Endometrial microvascular endothelial cells (primary cell): ENCODE results near the gene CYB561D2. TPM values are rescaled to one million over a fixed set of nuclear protein-coding genes. Genes with fewer than 3 reads are reported as not detected.

ENCODE experiments used
- in situ Hi-C: cut with HindIII; loops from 2 replicates; pipeline ENCODE4 v1.10.0; 2017; ENCODE audit warnings: low sequenced_read_pairs, low pct_unique_long_range_greater_than_20kb; ENCODE audit errors: inconsistent ontology term
- total RNA-seq: library from RNA; depleted of rRNA; stranded (reverse); fragments of >200 nt; gene quantifications from one replicate; pipeline ENCODE4 v1.2.3, GENCODE V29; 2015; ENCODE audit errors: inconsistent ontology term

CYB561D2 gene
- total RNA-seq, 1 donor from 2014 or later = 40.8 TPM

DNA sequence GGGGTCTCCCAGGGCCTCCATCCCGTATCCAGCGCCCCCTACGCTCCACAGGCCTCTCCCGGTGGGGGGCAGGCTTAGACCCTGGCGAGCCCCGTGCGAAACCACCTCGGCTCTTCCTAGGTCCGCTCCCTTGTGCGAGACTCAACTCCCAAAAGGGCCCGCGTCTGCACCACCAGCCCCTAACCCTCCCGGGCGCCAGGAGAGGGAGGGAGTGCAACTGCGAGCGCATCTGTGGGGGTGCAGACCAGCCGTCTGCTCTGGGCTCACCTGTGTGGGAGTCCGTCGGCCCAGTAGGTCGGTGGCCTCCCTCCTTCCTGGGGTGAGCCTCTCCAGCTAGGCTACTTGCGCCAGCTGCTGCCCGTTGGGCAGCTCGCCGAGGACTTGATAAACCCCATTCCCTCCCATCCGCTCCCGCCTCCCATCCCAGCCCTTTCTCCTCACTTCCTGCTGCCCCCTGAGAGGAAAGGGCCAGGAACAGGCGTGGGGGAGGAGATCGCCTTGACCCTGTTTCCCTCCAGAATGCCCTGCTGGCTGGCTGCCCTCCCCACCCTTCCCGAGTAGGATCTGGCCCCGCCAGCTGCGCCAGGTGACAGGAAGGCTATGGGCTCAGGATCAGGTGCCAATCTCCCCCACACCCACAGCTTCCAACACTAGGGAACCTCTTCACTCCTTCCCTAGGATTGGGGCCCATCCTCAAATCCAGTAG is 28.1 kb upstream of the CYB561D2 start, which contains the start of gene HYAL2:
Gene HYAL2, minus strand, starts transcription at position 360 of the 706 bp plus-strand sequence. CDS start 2,256 bp downstream, outside the sequence.
- in situ Hi-C loops = no loop called here

DNA sequence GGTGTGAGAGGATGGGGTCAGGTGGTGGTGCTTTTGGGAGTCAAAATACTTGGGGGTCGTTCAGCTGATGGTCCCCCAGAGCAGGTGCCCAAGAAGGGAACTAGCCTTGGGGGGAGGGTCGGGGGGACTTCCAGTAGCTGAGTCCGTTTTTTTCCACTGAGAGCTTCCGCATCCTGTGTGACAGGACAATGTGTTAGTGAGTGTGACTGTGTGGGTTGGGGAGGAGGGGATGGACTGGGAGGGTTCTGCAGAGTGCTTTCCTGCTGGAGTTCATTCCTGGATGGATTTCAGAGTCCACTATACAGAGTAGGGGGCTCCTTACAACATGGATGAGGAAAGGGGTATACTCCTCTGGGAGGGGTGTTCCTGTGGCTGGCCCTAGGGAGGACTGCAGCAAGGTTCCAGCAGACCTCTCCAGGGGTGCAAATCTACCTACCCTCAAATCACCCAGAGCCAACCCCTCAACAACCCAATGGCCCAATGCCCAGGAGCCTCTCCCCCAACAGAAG is 27.5 kb upstream of the CYB561D2 start:
- in situ Hi-C loops = no loop called here

DNA sequence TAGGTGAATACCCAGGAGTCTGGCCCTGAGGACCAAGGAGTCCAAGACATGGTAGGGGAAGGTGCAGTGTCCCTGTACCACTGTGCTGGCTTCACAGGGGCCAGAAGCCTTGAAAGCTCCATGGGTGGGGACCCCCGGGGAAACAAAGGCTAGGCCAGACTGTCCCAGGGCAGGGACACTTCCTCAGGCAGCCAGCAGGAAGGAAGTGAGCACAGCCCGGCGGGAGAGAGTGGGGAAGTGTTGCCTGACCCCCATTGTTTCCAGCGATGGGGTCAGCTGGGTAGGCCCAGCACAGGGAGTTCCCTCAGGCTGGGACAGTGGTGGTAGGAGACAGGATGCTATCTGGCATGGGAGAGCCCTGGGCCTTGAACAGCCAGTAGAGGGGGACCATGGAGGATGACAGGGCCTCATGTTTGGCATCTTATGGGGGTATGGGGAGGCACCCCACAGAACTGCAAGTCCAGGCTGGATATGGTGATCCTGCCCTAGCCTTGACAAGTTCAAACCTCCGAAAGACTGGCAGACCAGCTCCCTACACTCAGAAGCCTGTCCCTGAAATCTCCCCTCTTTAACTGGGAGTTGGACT is 27.0 kb upstream of the CYB561D2 start:
- in situ Hi-C loops = no loop called here

DNA sequence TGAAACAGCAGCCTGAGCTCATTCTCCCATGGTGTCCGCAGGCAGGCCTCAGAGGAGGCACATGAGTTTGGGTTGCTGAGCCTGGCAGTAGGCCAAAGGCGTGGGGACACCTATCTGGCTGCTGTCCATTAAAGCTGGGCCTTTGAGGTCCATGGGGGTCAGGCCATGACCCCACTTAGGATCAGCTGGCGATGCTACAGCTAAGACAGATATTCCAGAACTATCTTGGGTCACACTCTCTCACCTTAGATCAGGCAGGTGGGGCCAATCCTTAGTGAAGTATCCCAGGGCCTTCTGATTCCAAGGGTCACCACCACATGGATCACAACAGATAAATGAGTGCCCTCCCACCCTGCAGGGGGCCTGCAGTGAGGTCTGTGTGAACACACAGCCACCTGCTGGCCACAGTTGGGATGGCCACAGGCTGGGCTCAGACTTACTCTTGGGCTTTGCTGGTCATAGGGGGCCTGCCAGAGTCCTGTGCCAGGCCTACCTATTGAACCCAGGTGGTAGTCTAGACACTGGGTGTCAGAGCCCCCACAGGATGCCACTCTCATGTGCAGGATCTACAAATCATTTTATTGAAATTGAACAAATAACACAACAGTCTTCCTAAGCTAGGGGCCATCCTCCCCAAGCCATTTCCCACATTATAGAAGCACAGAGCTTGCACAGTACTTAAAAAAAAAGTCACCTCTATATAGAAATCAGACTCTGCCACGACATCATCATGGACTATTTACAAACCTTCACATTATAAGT is 26.1 kb upstream of the CYB561D2 start:
- in situ Hi-C loops = no loop called here

DNA sequence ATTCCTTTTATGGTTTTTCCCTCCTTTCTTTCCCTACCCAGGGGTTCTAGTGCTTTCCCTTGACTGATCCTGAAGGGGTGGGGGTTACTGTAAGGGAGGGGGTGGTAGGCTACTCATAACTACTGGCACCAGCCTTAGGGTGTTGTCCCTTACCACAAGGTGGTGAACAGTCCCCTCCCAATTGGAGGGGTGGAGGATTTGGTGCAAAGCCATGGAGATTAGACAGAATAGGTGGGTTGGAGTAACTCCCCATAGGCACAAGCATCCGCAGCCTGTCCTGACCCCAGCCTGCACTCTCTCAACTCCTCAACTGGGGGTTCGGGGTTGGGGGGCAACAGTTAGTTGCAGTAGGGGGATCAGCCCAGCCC is 25.6 kb upstream of the CYB561D2 start:
- in situ Hi-C loops = no loop called here

DNA sequence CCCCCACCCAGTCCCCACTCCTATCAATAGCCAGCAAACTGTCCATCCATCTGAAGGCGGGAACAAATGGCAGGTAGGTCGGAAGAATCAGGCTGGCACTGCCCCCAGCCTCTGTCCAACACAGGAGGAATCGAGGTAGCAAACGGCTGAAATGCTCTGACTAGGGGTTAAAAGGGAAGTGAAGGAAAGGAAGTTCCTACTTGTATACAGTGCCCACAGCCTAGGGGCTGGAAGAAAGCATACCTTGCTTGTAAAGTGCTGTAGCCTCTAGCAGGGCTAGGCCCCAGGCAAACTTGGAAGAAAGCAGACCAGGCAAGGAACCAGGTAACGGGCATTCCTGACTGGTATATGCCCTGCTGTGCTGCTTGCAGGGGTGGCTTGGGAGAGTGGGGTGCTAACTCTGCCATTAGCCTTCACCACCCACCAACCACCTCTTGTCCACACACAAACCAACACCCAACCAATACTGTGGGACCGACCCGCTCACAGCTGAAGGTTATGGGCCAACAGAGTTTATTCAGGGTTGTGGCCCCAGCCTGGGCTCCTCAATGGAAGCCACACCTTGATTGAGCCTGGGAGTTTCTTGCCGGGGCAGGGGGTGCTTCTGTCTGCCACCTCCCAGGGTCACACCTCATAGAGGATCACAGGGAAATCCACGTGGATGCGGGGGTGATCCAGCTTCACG is 25.0 kb upstream of the CYB561D2 start:
- in situ Hi-C loops = no loop called here

DNA sequence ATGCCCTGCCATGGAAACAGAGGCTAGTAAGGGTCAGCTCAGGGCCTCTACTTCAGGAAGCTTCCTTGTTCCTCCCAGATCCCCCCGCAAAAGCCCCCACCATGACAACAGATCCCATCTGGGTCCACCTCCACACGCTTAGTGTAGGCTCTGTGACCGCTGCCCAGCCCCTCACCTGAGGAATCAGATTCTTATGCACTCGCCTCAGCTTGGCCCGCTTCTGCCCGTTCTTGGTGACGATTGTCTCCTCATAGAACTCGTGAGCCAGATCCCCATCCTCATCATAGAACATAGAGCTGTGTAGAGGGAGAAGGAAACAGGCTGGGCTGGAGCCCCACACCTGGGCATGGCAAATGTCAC is 24.5 kb upstream of the CYB561D2 start:
- in situ Hi-C loops = no loop called here

DNA sequence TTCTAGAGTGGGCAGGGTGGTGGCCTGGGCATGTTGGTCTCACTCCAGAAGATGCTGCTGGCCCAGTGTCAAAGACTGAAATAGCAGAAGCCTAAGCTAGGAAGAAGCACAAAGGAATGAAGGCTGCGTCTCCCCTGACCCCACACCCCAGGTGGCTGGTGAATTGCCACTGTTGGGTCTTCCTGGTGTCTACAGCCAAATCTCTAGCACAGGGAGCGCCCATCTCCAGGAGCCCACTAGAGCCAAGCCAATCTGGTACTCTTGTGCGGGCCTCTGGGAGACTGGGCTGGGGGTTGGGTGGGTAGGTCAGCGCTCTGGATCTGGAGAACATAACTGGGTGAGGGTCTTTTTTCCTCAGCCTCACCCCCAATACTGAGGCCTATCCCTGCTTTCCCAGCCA is 23.5 kb upstream of the CYB561D2 start:
- in situ Hi-C loops = no loop called here

DNA sequence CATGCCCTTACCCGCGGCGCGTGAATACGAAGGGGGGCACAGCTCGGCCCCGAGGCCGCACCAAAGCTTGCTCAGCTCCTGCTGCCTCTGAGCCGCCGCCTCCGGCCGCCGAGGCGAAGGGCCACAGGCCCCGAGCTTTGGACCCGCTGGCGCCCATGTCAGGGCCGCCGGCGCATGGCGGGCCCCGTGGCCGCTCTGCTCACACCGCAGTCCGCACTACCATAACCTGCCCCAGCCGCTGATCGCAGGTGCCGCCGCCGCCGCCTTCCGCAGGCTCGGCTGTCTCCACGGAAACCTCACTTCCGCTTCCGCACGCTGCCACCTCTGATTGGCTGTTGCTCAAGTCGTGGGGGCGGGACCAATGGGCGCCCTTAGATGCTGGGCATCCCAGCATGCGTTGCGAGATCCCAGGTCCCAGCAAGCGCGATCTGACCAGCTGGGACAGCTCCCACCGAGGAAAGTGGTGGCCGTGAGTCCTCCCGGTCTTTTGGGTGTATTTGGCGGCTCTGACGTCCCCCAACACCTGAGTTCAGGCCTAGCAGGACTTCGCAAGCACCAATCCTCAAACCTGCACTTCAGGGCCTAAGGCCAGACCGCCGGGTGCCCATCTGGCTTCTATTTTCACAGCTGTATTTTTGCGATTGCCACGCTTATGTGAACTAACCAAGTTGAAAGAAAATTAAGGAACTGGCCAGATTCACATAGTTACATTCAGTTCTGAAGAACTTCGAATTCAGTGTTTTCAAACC is 22.5 kb upstream of the CYB561D2 start, which contains the start of gene TUSC2:
Gene TUSC2, minus strand, starts transcription at position 281 of the 749 bp plus-strand sequence. Its CDS starts 124 bp downstream, at position 157.
- in situ Hi-C loops = no loop called here

DNA sequence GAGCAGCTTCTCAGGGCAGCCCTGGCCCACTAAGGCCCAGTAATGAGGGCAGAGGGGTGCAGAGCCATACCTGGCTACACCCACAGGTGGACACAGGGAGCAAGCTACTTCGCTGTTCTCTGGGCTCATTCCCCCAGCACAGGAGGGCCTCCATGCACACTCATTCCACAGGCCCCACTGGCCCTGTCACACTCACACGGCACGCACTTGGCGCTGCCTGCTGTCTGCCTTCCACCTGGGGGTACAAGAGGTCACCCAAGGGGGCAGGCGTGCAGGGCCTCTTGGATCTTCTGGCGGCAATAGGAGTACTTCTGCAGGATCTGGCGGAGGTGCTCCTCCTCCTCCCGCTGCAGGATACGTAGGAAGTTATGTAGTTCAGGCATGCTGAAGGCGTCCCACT is 20.3 kb upstream of the CYB561D2 start:
- in situ Hi-C loops = loop anchor here (10.0 kb wide), 1 partner anchor 86 kb away; no protein-coding TSS in a partner anchor

DNA sequence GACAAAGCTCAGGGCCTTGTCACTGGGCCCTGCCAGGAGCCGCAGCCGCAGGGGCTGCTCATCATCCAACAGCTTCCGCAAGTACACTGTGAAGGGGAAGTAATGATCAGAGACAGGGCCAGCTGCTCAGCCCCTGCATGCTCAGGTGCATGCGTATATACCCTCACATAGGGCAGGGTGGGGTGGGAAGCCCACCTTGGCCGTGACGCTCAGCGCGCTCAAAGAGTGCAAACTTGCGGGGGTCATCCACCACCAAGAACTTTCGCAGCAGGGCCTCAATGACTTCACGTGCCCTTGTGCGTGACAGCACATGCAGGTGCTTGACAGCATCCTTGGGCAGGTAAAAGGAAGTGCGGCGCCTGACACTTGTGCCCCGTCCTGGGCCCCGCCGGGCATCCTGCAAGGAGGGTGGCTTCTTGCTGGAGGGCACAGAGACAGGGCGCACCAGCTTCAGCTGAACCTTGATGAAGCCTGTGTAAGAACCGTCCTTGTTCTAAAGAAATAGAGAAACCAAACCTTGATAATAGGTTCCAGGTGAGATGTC is 19.2 kb upstream of the CYB561D2 start:
- in situ Hi-C loops = loop anchor here (10.0 kb wide), 1 partner anchor 87 kb away; no protein-coding TSS in a partner anchor

DNA sequence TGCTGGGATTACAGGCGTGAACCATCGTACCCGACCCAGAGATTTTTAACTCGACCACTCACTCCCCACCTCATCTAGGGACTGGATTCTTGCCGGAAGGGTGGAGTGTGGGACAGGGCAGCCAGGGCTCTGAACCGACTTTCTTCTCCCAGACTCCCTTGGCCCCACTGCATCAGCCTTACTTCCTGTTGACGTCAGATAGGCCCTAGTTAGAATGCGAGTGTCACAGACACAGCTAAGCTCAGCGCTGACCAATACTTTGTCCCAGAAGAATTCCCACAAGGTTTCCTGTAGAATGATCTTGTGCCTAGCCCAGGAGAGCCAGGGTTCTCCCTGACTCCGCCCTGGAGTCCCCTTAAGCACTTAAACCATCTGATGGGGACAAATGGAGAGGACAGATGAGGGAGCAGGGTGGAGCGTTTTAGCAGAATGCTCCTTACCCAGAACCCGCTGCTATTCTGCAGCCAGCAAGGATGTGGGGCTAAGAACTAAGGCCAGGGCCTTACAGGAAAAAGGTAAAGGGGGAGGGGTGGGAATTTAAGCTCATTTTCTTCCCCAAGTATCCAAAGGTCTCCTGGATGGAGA is 16.8 kb upstream of the CYB561D2 start:
- in situ Hi-C loops = loop anchor here (10.0 kb wide), 1 partner anchor 89 kb away; no protein-coding TSS in a partner anchor

DNA sequence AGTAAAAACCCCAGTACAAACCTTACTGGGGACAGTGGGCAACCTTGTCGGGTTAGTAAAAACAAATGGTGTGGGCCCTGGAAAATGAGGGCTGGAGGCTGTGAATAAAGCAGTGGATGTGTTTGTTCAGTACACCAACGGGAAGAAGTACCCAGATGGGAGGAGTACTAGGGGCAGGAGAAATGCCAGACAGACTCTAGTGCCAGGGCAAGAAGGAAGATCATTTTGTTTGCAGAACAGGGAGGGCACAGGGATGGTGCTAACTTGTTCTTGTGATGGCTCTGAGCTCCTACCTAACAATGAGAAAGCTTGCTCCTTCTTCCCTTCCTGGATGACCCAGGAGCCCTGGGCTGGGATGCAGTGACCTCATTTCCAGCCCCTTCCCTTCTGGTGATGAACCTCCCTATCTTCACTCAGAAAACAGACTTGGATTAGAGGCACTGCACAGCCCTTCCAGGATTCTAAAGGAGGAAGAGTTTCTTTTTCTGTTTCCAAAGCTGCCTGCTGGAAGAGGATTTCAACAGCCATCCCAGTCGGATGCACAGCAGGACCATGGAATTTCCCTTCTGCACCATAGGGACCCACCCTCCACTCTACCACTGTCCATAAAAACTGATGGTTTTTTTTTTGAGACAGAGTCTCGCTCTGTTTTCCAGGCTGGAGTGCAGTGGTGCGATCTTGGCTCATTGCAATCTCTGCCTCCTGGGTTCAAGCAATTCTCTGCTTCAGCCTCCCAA is 16.2 kb upstream of the CYB561D2 start:
- in situ Hi-C loops = loop anchor here (10.0 kb wide), 1 partner anchor 90 kb away; no protein-coding TSS in a partner anchor

DNA sequence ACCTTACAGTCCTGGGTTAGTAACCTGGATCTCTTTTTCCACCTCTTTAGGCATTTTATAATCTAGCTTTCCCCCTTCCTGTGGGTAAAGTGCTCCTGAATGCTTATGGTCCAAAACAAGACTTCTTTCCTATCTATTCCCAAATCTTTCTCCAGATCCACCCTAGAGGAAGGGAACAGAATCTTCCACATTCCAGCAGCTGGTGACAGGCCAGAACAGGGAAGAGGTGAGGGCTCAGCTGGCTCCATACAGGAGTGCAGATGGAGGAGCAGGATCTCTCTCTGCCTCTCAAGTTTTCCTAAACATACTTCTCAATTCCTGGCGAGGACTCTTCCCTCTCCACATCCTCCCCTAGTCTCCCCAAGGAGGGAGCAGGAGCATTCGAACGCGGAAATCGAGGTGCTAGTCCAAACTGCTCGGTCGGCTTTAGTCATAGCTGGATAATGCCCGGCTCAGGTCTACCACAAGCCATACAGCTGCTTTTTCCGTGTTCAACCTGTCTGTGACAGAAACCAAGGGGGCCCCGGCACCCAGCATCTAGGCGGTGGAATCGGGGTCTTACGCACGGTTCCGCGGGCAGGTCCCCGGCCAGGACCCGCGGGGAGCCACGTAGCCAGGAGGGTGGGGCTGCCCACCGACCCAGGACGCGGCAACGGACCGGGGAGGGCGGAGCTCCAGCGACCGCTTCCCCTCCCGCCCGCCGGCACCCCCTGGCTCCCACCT is 14.0 kb upstream of the CYB561D2 start:
- in situ Hi-C loops = loop anchor here (10.0 kb wide), 1 partner anchor 92 kb away; no protein-coding TSS in a partner anchor

DNA sequence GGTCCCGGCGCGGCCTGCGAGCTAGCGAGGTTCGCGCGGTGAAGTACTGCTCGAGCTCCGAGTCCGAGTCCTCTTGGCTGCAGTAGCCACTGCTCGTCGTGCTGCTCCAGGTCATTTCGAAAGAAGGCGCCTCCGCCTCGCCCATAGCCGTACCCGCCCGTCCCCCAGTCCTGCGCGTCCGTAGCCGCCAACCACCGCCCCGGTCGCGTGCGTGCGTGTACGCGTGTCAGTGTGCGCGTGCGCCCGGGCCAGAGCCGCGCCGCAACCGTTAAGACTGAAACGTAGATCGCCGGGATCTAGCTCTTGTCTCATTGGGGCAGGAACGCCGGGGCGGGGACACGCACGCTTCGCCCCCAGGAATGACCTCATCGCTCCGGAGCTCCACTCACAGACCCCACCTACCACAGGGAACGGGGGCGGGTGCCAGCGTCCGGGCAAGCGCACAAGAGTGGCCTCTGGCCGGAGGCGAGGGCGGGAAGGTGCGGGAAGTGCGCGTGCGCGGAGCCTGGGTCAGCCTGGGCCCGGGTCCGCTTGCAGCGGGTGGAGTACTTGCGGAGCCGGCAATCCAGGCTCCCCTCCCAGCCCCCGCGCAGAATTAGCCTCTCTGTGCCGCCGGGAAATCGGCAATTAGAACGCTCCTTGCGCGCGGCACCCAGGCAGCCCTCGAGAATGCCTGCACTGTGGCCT is 13.3 kb upstream of the CYB561D2 start:
- in situ Hi-C loops = loop anchor here (10.0 kb wide), 1 partner anchor 93 kb away; no protein-coding TSS in a partner anchor

DNA sequence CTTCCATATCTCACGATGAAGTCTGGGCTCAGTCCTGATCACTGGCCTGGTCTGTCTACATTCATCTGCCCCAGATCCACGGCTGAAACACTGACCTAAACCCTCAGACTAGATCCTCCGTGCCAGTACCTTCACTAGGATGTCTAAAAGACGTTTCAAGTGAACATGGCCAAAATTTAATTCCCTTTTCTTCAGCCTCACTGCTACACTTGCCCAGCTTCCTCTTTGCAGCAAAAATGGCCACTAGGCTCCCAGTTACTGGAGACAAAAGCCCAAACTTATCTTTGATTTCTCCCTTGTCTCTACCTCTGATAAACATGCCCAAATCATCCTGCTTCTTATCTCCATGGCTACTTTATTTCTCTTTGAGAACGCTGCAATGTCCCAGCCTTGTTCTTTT is 11.7 kb upstream of the CYB561D2 start:
- in situ Hi-C loops = loop anchor here (10.0 kb wide), 1 partner anchor 94 kb away; no protein-coding TSS in a partner anchor
